ENCODE results near the gene PTPRN2. TPM values are rescaled to one million over a fixed set of nuclear protein-coding genes. Genes with fewer than 3 reads are reported as not detected.

PTPRN2 gene
- polyA plus RNA-seq, 4 donors = 7.3 to 11.4 (median 8.0) TPM

DNA sequence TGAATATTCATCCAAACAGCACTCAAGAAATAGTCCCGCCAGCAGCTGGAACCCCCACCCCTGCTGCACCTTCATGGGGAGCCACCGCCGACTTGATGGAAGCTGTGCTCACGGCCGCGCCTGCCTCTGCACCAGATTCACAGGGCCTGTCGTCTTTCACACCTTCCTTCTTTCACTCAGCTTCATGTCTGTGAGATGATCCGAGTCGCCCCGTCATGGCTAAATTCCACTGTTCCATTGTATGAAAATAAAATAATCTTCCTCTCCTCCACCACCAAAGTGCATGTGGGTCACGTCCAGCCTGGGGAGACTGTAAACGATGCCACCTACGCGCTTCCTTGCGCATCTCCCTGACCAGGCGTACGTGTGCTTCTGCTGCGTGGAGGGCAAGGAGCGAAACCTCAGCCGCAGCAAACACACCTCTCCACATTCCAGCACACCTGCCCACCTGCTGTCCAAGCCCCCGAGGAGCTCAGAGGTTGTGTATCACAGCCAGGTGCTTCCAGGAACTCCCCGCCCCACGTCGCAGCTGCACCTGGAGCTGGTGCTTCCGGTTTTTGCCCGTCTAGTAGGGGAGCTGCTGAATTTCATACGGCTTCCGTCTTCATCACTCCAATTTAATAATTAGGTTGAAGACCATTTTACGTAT is 137.0 kb downstream of the PTPRN2 start:
- no peak for DNase-seq (ENCODE audit: low read depth in 4 of 4, low spot score in 2 of 4)

- DNase-seq (ENCODE audit: low read depth in 4 of 4, low spot score in 2 of 4) = no peak
Observed at GRCh38 chr7:158449942-158450341, 137.7 kb downstream of the PTPRN2 start.

DNA sequence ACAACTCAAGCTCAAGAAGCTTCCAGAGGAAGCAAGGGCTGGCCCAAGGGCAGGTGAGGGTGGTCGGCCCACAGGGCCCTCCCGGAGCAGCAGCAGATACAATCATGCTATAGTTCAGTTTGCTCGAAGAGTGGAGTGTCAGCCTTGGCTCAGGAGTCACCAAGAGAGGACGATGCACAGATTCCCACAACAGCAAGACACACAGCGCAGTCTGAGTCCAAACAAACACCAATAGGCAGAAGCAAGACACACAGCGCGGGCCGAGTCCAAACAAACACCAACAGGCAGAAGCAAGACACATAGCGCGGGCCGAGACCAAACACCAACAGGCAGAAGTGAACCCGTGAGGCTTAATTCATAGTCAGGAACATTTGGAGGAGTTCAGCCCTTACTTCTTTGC is 138.4 kb downstream of the PTPRN2 start:
- DNase-seq (ENCODE audit: low read depth in 4 of 4, low spot score in 2 of 4) = no peak

- no peak for DNase-seq (ENCODE audit: low read depth in 4 of 4, low spot score in 2 of 4)
Observed at GRCh38 chr7:158448430-158449100, 139.1 kb downstream of the PTPRN2 start.

- no peak for DNase-seq (ENCODE audit: low read depth in 4 of 4, low spot score in 2 of 4)
Observed at GRCh38 chr7:158447506-158448171, 140.0 kb downstream of the PTPRN2 start.

GRCh38 chr7:158447151-158447505 is 140.5 kb downstream of the PTPRN2 start:
- DNase-seq (ENCODE audit: low read depth in 4 of 4, low spot score in 2 of 4) = no peak

DNA sequence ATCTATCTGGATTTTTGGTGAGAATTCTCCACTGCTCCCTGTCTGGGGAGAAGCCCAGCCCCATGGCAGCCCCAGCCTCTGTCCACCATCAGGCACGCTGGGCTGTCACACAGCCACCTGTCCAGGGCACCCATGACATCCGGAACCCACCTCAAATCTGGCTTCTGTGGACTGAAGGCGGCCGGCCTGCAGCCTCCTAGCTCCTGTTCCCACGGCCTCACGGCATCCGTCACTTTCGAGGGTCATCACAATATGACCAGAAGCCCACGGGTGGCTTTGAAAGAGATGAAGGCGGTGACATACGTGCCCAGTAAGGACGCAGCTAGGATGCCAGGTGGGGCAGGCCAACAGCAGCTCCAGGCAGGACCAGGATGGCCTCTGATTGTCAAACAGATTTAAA is 140.9 kb downstream of the PTPRN2 start:
- DNase-seq (ENCODE audit: low read depth in 4 of 4, low spot score in 2 of 4) = no peak

DNA sequence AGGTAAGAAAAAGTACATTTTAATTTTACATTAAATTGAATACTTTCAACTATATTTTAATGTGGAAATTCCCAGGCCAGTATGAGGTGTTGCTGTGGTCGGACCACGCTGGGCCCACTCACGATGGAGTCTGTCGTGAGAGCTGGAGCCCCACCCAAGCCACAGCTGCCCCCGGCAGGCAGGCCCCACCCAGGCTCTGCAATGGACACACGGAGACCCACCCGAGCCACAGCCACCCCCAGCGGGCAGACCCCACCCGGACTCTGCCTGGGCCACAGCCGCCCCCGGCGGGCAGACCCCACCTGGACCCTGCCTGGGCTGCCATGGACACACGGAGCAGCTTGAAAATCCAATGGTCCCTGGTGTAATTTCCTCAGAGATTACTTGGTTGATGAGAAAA is 141.3 kb downstream of the PTPRN2 start:
- no peak for DNase-seq (ENCODE audit: low read depth in 4 of 4, low spot score in 2 of 4)

- DNase-seq (ENCODE audit: low read depth in 4 of 4, low spot score in 2 of 4) = no peak
Observed at GRCh38 chr7:158445421-158446175, 142.0 kb downstream of the PTPRN2 start.

GRCh38 chr7:158444501-158445420 is 142.9 kb downstream of the PTPRN2 start:
- DNase-seq (ENCODE audit: low read depth in 4 of 4, low spot score in 2 of 4) = no peak

DNA sequence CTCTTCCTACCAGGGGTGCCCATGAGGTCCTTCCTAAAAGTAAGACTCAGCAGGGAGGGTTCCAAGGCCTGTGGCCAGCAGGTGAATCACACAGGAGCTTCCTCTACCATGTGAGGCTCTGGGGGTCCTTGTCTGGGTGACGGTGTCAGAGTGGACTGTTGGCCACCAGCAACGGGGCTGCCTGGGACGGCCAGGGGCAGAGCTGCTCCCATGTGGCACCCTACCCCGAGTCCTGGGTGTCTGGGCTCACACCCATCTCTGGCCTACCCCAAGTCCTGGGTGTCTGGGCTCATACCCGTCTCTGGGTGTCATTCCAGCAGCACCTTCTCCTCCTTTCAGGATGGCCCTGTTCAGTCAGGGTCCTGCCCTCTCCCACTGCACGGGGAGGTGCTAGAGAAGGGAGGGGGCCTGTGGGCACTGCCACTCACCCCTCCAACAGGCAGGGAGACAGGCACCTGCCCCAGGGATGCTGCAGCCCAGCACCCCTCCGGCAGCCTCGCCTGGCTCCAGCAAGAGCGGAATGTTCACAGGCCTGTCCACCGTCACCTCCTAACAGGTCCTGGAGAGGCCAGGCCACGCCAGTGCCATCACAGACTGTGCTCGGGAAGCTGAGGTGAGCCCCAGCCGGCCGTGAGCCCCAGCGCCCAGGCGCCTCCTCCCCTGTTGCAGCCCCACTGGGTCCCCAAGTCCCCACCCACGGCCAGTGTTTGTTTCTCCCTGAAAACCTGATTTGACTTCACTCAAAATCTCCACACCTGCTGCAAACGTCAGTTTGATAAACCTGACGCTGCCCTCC is 143.7 kb downstream of the PTPRN2 start:
- DNase-seq (ENCODE audit: low read depth in 4 of 4, low spot score in 2 of 4) = no peak

DNA sequence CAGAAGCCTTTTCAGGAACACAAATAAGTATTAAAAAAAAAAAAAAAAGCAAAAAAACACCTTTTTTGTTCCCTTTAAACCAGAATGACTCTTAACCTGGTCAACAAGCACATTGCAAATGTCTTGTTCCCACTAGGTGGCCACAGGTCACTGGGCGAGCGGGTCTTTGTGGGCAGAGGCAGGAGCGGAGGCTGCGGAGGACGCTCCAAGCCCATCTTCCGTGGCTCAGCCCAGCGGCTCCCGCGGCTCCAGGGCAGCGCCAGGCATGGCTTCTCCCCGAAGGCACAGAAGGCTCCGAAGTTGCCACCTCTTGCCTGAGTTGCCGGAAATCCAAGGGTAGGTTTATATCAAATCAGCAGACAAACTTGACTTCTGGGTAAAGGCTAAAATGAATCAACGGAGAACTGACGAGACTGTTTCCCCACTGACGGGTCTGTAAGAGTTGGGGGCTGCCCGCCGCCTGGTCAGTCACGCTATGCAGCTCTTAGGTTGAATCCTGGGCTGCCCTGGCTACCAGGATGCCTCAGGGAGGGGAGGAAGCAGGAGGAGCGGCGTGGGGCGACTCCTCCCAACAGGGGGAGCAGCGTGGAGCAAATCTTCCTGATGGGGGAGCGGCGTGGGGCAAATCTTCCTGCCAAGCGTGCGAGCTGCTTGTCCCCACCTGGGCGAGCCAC is 144.5 kb downstream of the PTPRN2 start:
- DNase-seq (ENCODE audit: low read depth in 4 of 4, low spot score in 2 of 4) = no peak

- DNase-seq (ENCODE audit: low read depth in 4 of 4, low spot score in 2 of 4) = no peak
Observed at GRCh38 chr7:158442260-158442659, 145.4 kb downstream of the PTPRN2 start.

- no peak for DNase-seq (ENCODE audit: low read depth in 4 of 4, low spot score in 2 of 4)
Observed at GRCh38 chr7:158439035-158439434, 148.6 kb downstream of the PTPRN2 start.

DNA sequence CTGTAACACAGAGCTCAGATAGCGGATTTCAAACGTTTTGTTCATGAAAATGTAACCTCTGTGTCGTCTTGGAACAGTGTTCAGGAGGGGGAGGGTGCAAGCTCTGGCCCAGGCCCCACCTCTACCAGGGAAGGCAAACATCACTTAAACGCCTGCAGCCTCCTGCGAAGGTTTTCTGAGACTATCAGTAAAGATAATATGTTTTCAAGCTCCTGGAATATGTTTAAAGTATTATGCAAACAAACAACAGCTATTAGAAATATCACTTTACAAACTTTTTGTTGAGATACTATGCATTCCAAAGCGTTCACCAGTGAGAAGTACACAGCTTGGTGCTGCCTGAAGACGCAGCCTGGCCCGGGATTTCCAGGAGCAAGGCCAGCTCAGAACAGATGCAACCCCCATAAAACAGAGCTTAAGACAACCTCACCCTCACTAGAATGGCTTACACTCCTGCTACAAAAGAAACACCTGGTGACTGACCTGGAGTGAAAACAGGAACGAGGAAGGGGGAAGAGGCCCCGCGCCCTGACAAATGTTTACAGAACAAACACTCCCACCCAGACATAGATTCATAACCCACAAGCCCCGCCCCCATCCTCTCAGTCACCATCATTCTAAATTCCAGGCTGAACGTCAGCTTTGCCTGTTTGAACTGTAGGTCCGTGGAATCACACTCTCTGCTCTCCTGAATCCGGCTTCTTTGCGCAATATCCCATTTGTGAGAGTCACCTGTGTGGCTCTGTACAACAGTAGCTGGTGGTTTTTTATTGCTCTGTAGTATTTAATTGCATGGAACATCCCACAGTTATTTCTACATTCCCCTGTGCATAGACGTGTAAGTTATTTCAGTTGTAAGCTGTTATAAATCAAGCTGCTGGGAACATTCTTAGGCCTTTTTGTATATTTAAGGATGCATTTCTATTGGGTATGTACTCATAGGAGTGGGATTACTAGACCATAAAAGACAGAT is 155.0 kb downstream of the PTPRN2 start:
- no peak for DNase-seq (ENCODE audit: low read depth in 4 of 4, low spot score in 2 of 4)

GRCh38 chr7:158431941-158432347 is 155.7 kb downstream of the PTPRN2 start:
- DNase-seq (ENCODE audit: low read depth in 4 of 4, low spot score in 2 of 4) = no peak

DNA sequence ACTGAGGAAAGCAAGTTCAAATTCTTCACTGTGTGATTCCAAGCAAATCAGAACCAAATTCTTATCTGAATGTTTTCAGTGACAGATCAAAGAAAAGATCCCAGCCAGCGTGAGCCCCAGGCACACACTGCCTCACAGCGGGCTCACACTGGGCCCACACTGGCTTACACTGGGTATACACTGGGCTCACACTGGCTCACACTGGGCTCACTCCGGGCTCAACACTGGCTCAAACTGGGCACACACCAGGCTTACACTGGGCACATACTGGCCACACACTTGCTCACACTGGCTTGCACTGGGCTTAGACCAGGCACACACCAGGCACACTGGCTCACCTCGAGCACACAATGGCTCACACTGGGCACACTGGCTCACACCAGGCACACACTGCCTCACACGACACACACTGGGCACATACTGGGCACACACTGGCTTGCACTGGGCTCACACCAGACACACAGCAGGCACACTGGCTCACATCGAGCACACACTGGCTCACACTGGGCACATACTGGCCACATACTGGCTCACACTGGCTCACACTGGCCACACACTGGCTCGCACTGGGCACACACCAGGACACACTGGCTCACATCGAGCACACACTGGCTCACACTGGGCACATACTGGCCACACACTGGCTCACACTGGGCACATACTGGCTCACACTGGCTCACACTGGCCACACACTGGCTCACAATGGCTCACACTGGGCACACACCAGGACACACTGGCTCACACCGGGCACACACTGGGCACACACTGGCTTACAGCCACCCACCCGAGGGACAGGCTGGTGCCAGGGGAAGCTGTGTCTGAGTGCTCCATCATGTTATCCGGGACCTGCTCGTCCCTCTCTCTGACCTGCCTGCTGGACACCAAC is 156.3 kb downstream of the PTPRN2 start:
- DNase-seq (ENCODE audit: low read depth in 4 of 4, low spot score in 2 of 4) = no peak

All from left renal cortex interstitium (tissue), 4 donors.